Measurements from ENCODE around the gene ACP2.

DNA sequence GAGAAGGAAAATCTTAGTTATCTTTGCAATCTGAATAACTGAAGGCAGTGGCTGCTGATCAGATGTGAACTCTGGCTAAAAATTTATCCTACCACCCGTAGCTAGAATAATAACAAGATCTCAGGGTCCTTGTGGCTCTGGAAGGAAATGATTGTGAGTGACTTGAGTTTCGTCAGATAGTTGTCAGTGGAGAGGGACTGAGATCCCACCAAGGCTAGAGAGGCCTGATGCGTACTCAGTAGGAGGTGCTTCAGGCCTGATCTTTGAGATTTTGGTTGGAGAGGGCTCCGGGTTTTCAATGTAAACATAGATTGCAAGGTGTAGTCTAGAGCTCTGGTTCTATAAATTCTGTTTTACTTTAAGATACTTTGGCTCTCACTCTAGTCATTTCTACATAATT lies 22.7 kb upstream of the ACP2 start:
- TF ChIP-seq, protein P1, sequence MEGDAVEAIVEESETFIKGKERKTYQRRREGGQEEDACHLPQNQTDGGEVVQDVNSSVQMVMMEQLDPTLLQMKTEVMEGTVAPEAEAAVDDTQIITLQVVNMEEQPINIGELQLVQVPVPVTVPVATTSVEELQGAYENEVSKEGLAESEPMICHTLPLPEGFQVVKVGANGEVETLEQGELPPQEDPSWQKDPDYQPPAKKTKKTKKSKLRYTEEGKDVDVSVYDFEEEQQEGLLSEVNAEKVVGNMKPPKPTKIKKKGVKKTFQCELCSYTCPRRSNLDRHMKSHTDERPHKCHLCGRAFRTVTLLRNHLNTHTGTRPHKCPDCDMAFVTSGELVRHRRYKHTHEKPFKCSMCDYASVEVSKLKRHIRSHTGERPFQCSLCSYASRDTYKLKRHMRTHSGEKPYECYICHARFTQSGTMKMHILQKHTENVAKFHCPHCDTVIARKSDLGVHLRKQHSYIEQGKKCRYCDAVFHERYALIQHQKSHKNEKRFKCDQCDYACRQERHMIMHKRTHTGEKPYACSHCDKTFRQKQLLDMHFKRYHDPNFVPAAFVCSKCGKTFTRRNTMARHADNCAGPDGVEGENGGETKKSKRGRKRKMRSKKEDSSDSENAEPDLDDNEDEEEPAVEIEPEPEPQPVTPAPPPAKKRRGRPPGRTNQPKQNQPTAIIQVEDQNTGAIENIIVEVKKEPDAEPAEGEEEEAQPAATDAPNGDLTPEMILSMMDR (conservative IDR thresholded peaks at IDR 0.05; ENCODE audit: low read length), result no peak
- TF ChIP-seq EZH2phosphoT487 (IDR thresholded peaks at IDR 0.05; ENCODE audit: borderline replicate concordance), result no peak

All from Loucy (cell line).